ENCODE measurements around the gene GOPC.
"Not testable (repeated sequence)": the region's sequence is repeated elsewhere in the genome, so short reads cannot be mapped to it uniquely, and the experiment has no call there.

GOPC gene

DNA sequence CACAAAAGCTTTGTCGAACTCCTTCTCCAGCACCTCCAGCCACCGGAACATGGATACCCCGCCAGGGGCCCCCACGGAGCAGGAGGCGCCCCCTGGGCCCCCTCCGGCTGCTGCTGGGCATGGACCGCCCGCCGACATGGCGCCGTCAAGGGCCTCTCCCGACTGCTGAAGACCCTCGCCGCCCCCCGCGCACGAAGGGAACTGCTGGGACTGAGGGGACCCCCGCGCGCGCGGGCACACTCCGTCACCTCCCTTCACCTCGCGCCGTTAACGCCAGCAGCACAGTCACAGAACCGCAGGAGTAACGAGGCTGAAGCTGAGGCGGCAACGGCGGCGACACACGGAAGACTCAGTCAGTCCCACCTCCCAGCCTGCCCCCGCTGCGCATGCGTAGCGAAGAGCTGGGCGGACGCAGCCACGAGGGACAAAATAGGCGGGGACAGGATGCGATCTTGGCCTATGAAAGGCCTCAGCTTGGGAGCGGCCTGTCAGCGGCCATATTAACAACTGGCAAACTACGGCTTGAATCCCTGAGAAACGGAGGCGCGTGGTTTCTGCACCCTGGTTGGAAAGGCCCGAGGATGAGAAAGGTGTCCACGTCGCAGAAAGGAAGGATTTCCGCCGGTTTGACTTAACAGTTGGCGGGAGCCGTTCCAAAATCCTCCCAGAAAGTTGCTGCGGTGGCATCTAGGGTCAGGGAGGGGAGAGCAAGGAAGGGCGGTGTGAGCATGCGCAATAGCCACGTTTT is at the start of gene GOPC:
Gene GOPC, minus strand, starts transcription at position 361 of the 748 bp plus-strand sequence. Its CDS starts 223 bp downstream, at position 138.
- peak; percentile 98 for TF ChIP-seq POLR2A (IDR thresholded peaks at IDR 0.05; ENCODE audit: low read depth, low read length)
- peak; percentile 75 for DNase-seq (ENCODE audit: insufficient read length, low spot score)
- FAIRE-seq, result peak; percentile 60

DNA sequence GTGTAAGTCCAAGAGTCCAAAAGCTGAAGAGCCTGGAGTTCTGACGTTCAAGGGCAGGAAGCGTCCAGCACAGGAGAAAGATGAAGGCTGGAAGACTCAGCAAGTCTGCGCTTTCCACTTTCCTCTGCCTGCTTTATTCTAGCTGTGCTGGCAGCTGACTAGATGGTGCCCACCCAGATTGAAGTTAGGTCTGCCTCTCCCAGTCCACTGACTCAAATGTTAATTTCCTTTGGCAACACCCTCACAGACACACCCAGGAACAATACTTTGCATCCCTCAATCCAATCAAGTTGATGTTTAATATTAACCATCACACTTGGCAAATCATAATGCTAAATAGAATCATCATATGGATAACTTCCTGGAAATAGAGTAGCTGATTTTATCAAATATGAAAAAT is 49.7 kb upstream of the GOPC start:
- FAIRE-seq; DNase-seq (ENCODE audit: insufficient read length, low spot score): not testable (repeated sequence)

DNA sequence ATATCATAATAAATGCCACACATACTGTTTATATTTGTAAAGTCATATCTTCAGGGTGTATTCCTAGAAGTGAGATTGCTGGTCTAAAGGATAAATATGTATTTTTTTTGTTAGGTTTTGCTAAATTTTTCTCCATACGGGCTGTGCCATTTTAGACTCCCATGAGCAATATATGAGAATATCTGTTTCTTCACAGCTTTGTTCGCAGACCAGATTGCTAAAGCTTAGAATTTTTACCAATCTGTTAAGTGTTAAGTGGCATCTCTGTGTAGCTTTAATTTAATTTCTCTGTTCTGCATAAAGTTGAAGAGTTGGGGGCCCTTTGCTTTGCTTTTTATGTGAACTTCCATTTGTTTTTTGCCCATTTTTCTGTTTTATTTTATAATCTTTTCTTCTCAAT is 40.7 kb upstream of the GOPC start:
- FAIRE-seq, result no peak
- TF ChIP-seq POLR2A (IDR thresholded peaks at IDR 0.05; ENCODE audit: low read depth, low read length), result no peak
- DNase-seq (ENCODE audit: insufficient read length, low spot score), result no peak

DNA sequence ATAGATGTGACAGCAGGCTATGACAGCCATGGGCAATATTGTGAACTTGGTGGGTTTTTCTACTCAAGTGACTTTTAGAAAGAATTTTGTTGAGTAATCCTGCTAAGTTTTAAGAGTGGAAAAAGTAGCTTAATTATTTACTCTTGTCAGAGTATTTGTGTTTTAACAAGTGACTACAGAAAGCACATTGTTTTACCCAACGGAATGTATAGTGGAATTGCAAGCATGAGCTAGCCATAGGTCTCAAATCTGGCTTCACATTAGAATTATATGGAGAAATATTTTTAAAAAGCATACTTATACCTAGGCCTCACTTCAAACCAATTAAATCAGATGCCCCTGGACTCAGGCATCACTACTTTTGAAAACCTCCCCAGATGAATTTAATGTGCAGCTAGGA is 35.5 kb upstream of the GOPC start:
- FAIRE-seq (no peak), DNase-seq (ENCODE audit: insufficient read length, low spot score) (no peak)
- TF ChIP-seq POLR2A (IDR thresholded peaks at IDR 0.05; ENCODE audit: low read depth, low read length), result no peak

DNA sequence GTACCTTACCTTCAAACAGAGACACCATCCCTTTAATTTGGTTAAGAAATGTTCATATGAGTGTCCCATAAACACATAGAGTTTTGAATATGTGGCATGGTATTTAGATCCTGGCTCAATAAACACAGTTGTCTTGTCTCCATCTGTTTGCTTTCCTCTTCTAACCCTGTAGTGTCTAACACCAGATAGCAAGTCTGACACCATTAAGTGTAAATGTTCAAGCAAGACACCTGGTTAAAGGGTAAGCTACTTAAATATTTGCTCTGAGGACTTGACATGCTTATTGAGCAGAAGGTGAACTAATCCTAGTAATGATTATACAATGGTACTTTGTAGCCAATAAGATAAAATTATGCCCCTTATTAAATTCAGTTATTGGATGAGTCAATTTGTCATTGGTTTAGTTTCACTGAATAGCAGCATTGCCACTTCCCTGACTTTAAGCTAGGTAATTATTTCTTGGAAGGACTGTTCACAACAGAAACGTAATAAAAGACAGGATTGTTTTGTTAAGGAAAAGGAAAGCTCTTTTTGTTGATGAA is 26.9 kb upstream of the GOPC start:
- no peak for TF ChIP-seq POLR2A (IDR thresholded peaks at IDR 0.05; ENCODE audit: low read depth, low read length)
- DNase-seq (ENCODE audit: insufficient read length, low spot score) (no peak), FAIRE-seq (no peak)

DNA sequence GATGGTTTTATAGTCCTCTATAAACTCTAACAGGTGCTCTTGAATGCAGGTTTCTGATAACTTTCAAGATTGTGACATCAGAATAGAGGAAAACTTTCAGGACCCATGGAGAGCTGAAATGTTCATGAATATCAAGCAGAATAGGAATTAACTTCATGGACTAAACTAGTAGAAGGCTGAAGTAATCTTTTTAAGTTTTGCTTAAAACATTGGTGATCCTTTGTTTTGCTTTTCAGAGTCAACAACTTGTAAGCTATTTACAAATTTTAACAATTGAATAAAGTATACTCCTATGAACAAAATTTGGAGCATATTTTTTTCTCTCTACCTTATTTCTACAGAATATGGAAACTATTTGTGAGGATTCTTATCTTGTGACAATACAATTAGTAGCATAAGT is 25.2 kb upstream of the GOPC start:
- FAIRE-seq, result no peak

DNA sequence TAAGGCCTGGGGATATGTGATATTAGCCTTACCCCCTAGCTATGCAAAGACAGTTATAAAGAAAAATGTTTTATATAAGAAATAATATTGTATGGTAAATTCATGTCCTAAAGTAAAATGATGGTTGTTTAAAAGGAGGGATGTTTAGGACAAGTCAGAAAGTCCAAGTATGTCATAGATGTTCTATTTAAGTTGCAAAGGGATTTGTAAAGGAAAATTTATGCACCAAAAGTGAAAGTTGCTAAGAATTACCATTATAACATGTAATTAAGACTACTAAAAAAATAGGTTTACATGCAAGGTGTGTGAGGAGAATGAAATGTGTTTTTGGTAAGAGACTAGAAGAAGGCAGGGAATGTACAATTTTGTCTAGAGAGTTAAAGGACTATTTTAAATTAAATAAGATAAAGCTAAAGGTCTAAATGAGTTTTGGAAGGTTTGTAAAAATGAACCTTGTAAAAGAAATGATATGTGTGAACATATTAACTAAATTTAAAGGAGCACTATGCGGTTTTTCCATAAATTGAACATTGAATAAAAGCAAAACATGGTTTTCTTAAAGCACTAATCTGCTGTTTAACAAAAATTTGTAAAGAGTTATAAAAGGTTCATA is 22.7 kb upstream of the GOPC start:
- no peak for FAIRE-seq
- no peak for TF ChIP-seq POLR2A (IDR thresholded peaks at IDR 0.05; ENCODE audit: low read depth, low read length)
- DNase-seq (ENCODE audit: insufficient read length, low spot score), result no peak

More for the DNA sequence above, 25.2 kb upstream of the GOPC start:
- no peak for DNase-seq (ENCODE audit: insufficient read length, low spot score)
- no peak for TF ChIP-seq POLR2A (IDR thresholded peaks at IDR 0.05; ENCODE audit: low read depth, low read length)

DNA sequence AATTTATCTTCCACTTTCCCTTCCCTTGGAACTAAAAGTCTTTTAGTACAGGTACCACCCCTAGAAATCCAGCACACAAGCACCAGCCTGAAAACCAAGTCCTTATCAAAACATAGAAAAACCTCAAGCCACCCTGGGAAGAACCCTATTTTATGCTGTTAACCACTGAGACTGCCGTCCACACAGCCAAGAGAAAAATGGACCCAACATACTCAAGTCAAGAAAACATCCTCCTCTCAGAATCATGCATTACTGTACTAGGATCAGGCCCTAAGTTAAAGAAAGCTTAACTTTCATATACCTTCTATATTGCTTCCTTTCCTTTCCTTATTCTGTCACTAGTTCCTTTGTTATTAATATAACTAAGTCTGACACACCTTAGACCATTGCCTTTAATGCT is 16.9 kb upstream of the GOPC start:
- no peak for FAIRE-seq
- no peak for TF ChIP-seq POLR2A (IDR thresholded peaks at IDR 0.05; ENCODE audit: low read depth, low read length)
- DNase-seq (ENCODE audit: insufficient read length, low spot score), result no peak

DNA sequence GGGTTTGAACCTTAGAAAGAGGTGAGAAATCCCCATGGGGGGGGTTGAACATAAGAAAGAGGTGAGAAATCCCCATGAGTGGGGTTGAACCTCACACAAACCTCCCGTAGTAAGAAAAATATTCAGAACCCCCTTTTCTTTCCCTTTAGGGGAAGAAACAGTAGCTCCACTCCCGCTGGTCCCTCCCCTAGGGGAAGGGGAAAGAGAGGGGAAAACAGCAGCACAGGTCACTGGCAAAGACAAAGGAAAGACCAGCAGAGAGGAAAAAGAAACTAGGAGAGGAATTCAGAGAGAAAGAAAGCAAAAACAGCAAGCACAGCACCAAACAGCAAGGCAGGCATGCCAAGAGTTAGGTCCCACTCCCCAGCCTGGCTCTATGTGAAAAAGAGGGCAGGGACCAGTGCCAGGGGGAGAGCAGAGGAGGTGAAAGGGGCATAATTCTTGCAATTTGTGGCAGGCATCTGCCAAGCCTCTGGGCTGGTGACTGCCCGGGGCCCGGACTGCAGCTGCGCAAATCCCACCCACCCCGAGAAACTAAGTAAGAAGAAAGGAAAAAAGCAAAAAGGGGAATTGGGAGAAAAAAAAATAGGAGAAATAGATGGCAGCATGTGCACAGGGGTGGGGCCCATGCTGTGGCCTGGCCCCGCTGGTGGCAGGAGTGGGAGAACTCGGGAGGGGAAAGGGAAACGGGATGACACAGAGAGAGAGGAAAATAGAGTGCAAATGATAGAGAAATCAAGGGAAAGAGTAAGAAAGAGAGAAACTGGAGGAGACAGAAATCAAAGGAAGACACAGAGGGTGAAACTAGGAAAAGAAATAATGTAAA is 15.1 kb upstream of the GOPC start:
- no peak for TF ChIP-seq POLR2A (IDR thresholded peaks at IDR 0.05; ENCODE audit: low read depth, low read length)
- FAIRE-seq (no peak), DNase-seq (ENCODE audit: insufficient read length, low spot score) (no peak)

DNA sequence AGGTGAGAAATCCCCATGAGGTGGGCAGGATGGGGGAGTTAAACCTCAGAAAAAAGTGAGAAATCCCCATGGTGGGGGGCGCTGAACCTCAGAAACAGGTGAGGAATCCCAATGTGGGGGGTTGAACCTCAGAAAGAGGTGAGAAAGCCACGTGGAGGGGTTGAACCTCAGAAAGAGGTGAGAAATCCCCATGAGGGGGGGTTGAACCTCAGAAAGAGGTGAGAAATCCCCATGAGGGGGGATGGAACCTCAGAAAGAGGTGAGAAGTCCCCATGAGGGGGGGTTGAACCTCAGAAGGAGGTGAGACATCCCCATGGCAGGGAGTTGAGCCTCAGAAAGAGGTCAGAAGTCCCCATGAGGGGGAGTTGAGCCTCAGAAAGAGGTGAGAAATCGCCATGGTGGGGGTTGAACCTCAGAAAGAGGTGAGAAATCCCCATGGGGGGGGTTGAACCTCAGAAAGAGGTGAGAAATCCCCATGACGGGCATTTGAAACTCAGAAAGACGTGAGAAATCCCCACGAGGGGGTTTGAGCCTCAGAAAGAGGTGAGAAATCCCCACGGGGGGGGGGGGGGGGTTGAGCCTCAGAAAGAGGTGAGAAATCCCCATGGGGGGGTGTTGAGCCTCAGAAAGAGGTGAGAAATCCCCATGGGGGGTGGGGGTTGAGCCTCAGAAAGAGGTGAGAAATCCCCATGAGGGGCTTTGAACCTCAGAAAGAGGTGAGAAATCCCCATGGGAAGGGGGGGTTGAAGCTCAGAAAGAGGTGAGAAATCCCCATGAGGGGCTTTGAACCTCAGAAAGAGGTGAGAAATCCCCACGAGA is 14.3 kb upstream of the GOPC start:
- DNase-seq (ENCODE audit: insufficient read length, low spot score), result no peak
- no peak for FAIRE-seq
- no peak for TF ChIP-seq POLR2A (IDR thresholded peaks at IDR 0.05; ENCODE audit: low read depth, low read length)

DNA sequence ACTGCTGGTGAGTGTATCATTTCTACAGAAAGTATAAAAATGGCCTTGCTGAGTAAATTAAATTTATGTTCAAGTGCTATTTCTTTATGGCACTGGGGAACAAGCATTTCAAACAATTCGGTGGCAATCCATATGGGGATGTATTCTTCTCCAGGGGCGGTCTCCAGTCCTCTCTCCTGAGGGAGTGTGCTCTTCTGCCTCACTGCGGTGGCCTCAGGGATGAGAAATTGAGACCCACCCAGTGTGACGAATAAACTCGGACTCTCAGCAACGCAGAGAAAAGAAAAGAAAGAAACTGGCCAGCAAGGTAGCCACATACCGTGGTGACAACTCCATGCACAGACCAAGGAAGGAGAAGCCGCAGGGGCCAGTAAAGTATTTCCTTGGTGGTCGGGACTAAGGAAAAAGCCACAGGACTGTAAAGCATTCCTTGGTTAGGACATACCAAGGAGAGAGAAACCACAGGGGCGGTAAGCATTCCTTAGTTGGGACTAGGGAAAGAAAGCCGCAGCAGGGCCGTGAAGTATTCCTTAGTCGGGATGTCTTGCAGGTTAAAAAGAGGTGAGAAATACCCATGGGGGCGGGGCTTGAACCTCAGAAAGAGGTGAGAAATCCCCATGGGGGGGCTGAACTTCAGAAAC is 13.6 kb upstream of the GOPC start:
- FAIRE-seq, result peak; percentile 33
- TF ChIP-seq POLR2A (IDR thresholded peaks at IDR 0.05; ENCODE audit: low read depth, low read length), result no peak
- peak; percentile 9 for DNase-seq (ENCODE audit: insufficient read length, low spot score)

DNA sequence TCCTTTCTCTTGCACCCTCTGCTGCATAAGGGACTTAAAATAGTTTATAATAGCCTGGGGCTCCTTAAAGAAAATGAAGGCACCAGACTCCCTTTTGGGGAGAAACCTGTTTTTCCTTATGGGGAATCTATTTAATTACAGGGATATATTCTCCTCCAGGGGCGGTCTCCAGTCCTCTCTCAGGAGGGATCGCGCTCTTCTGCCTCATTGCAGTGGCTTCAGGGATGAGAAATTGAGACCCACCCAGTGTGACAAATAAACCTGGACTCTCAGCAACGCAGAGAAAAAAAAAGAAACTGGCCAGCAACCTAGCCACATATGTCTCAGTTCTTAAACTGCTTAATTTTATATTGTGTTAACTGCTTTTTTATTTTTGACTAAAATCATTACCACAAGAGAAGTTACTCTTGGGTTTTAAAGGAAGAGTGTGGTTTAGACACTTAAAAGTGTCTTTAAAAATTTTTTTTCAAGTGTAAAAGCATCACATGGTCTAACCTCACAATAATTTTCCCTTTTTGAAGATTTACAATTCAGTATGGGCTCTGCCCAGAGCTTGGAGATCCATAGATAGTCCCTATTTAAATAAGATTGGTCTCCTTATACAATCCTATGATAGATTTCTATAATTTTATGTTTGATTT is 11.7 kb upstream of the GOPC start:
- FAIRE-seq (no peak), DNase-seq (ENCODE audit: insufficient read length, low spot score) (no peak)
- no peak for TF ChIP-seq POLR2A (IDR thresholded peaks at IDR 0.05; ENCODE audit: low read depth, low read length)

DNA sequence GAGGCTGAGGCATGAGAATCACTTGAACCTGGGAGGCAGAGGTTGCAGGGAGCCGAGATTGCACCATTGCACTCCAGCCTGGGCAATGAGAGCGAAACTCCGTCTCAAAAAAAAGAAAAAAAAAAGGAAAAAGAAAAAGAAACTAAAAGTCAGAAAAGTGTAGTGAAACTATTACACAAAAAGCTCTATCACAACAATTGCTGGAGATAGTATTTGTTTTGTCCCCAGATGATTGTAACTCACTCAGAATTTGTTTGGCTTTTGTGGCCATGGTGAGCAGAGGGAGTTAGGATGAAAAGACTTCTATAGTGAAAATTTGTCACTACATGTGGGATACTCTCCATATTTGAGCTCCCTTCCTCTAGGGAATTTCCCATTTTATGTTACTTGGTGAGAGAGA is 5.2 kb upstream of the GOPC start:
- DNase-seq (ENCODE audit: insufficient read length, low spot score), result no peak
- no peak for TF ChIP-seq POLR2A (IDR thresholded peaks at IDR 0.05; ENCODE audit: low read depth, low read length)
- FAIRE-seq, result no peak
